Effector memory CD4-positive, alpha-beta T cell (primary cell): Measurements from ENCODE around the gene RNF13.
"Not testable (repeated sequence)": the region's sequence is repeated elsewhere in the genome, so short reads cannot be mapped to it uniquely, and the experiment has no call there.

Source experiments
- DNase-seq, 3 donors: peaks; one replicate each; pipeline ENCODE4 v3.0.0-alpha.2; 2020
- H3K27ac ChIP-seq: 2 replicates; pipeline ENCODE4 v1.7.0; 2013; ENCODE audit warnings: mild to moderate bottlenecking, low read length, moderate library complexity; ENCODE audit not compliant: insufficient read depth, poor library complexity, severe bottlenecking
- H3K27me3 ChIP-seq: replicated peaks from 2 replicates; pipeline ENCODE4 v1.7.0; 2013; ENCODE audit warnings: mild to moderate bottlenecking, low read length; ENCODE audit not compliant: insufficient read depth, control insufficient read depth, poor library complexity, severe bottlenecking
- H3K36me3 ChIP-seq: 2 replicates; pipeline ENCODE4 v1.7.0; 2013; ENCODE audit warnings: mild to moderate bottlenecking, low read length, moderate library complexity; ENCODE audit not compliant: control insufficient read depth, insufficient read depth
- H3K4me1 ChIP-seq: 2 replicates; pipeline ENCODE4 v1.7.0; 2013; ENCODE audit warnings: low read length, mild to moderate bottlenecking; ENCODE audit not compliant: control insufficient read depth, insufficient read depth, poor library complexity, severe bottlenecking
- H3K4me3 ChIP-seq: 2 replicates; pipeline ENCODE4 v1.7.0; 2013; ENCODE audit warnings: low read length, low read depth, mild to moderate bottlenecking; ENCODE audit not compliant: insufficient read depth, poor library complexity, severe bottlenecking
- H3K9me3 ChIP-seq: 2 replicates; pipeline ENCODE4 v1.7.0; 2013; ENCODE audit warnings: mild to moderate bottlenecking, low read length, moderate library complexity; ENCODE audit not compliant: control insufficient read depth

The RNF13 gene

DNA sequence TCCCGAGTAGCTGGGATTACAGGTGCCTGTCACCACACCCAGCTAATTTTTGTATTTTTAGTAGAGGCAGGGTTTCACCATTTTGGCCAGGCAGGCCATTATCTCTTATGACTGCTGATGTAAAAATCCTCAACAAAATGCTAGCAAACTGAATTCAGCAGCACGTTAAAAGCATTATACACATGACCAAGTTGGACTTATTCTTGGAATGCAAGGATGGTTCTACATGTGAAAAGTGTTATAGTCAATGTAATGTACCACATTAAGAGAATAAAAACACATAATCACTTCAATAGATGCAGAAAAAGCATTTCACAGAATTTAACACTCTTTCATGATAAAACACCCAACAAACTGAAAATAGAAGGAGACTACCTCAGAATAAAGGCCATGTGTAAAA is 20.2 kb downstream of the RNF13 start:
- Histone ChIP-seq H3K27ac (no peak overlapping the region), H3K27me3 (no peaks in the 10 kb centered on the region), H3K36me3 (no peaks in the 10 kb centered on the region), H3K4me1 (no peaks in the 10 kb centered on the region), H3K9me3 (peaks cover 11% of the 10 kb centered on the region), H3K4me3 (no peak overlapping the region)
- DNase-seq, result no peak

DNA sequence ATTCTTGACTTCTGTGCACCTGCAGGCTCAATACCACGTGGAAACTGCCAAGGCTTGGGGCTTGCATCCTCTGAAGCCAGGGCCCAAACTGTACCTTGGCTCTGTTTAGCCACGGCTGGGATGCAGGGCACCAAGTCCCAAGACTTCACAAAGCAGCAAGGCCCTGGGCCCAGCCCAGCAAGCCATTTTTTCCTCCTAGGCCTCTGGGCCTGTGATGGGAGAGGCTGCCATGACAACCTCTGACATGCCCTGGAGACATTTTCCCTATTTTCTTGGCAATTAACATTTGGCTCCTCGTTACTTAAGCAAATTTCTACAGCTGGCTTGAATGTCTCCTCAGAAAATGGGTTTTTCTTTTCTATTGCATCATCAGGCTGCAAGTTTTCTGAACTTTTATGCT is 25.5 kb downstream of the RNF13 start:
- DNase-seq, H3K36me3 ChIP-seq, H3K9me3 ChIP-seq, H3K27ac ChIP-seq, H3K27me3 ChIP-seq, H3K4me3 ChIP-seq, H3K4me1 ChIP-seq: not testable (repeated sequence)

GRCh38 chr3:149839469-149839868 is 26.5 kb downstream of the RNF13 start:
- H3K36me3 ChIP-seq, DNase-seq, H3K4me1 ChIP-seq, H3K27me3 ChIP-seq, H3K4me3 ChIP-seq, H3K9me3 ChIP-seq, H3K27ac ChIP-seq: not testable (repeated sequence)

- Histone ChIP-seq H3K36me3 (no peaks in the 10 kb centered on the region), H3K9me3 (no peaks in the 10 kb centered on the region), H3K27ac (no peak overlapping the region), H3K27me3 (no peaks in the 10 kb centered on the region), H3K4me1 (no peaks in the 10 kb centered on the region), H3K4me3 (no peak overlapping the region)
- no peak for DNase-seq
These were observed 26.9 kb downstream of the RNF13 start for GRCh38 chr3:149839896-149840295.

- Histone ChIP-seq H3K27ac (no peak overlapping the region), H3K9me3 (no peaks in the 10 kb centered on the region), H3K36me3 (peaks cover 6% of the 10 kb centered on the region), H3K27me3 (no peaks in the 10 kb centered on the region), H3K4me3 (no peak overlapping the region), H3K4me1 (no peaks in the 10 kb centered on the region)
- DNase-seq, result no peak
These were observed 30.5 kb downstream of the RNF13 start for GRCh38 chr3:149843502-149843901.

- DNase-seq, result no peak
- Histone ChIP-seq H3K27me3 (no peaks in the 10 kb centered on the region), H3K4me1 (no peaks in the 10 kb centered on the region), H3K9me3 (no peaks in the 10 kb centered on the region), H3K4me3 (no peak overlapping the region), H3K27ac (no peak overlapping the region), H3K36me3 (peaks cover 8% of the 10 kb centered on the region)
These were observed 31.1 kb downstream of the RNF13 start for GRCh38 chr3:149844091-149844490.

DNA sequence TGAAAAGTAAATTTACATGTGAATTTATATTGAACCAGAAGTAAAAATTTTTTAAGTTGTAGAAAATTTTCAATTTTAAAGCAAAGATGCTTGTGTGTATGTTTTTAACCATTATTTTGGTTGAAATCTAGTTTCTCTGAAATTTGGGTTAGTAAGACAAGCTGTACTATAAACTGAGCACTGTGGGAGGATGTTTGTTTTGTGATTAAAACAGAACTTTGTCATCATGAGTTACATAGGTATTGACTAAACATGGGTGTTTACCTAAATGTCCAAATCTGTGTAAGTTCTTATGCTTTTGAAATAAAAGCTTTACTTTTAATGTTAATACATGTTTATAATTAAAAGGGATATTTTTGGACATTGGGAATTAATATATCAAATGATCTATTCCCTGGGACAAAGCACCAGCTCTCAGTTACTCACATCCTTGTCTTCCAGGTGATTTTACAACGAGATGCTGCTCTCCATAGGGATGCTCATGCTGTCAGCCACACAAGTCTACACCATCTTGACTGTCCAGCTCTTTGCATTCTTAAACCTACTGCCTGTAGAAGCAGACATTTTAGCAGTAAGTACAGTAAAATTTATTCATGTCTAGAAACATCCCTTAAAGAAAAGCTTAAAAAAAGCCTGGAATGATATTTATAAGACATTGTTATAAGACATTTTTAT is 32.7 kb downstream of the RNF13 start:
- Histone ChIP-seq H3K27ac (no peak overlapping the region), H3K4me1 (no peaks in the 10 kb centered on the region), H3K4me3 (no peak overlapping the region), H3K36me3 (peaks cover 11% of the 10 kb centered on the region), H3K27me3 (no peaks in the 10 kb centered on the region), H3K9me3 (no peaks in the 10 kb centered on the region)
- DNase-seq, result no peak

DNA sequence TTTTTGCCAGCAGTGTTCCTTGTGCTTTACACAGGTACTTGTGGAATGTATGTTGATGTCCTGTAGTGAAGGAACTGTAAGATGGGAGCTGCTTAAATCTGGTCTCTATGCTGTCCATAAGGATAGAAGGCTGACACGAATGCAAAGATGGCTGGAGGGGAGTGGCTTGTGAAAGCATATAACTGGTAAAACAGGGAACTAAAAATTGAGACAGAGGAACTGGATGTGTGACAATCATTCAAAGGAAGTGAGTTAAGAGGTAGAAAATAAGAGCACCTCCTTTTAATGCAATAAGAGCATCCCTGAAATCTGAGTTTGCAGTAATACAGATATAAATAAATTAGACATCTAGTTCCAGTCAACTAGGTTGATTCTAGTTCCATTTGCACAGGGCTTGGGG is 35.2 kb downstream of the RNF13 start:
- no peak overlapping the region for H3K4me3 ChIP-seq
- H3K4me1 ChIP-seq, result no peaks in the 10 kb centered on the region
- peaks cover 17% of the 10 kb centered on the region for H3K36me3 ChIP-seq
- no peaks in the 10 kb centered on the region for H3K9me3 ChIP-seq
- no peaks in the 10 kb centered on the region for H3K27me3 ChIP-seq
- DNase-seq, result no peak
- H3K27ac ChIP-seq, result no peak overlapping the region

DNA sequence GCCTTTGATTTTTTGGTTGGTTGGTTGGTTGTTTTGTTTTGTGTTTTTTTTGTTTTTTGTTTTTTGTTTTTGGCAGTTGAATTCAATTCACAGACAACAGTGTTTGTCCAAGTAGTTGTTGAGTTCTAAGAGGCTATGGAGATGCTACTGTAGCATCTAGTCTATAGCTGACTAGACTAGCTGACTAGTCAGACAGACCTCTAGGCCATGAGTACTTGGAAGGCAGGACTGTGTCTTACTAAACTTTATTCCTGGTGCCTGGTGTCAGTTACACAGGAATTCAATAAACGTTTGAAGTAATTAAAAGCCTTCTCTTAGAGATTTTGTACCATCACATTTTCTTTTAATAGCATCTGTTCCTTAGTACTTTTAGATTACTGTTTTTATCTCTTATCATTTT is 35.7 kb downstream of the RNF13 start:
- Histone ChIP-seq H3K27me3 (no peaks in the 10 kb centered on the region), H3K9me3 (no peaks in the 10 kb centered on the region), H3K36me3 (peaks cover 17% of the 10 kb centered on the region), H3K27ac (no peak overlapping the region), H3K4me1 (no peaks in the 10 kb centered on the region), H3K4me3 (no peak overlapping the region)
- DNase-seq, result no peak

DNA sequence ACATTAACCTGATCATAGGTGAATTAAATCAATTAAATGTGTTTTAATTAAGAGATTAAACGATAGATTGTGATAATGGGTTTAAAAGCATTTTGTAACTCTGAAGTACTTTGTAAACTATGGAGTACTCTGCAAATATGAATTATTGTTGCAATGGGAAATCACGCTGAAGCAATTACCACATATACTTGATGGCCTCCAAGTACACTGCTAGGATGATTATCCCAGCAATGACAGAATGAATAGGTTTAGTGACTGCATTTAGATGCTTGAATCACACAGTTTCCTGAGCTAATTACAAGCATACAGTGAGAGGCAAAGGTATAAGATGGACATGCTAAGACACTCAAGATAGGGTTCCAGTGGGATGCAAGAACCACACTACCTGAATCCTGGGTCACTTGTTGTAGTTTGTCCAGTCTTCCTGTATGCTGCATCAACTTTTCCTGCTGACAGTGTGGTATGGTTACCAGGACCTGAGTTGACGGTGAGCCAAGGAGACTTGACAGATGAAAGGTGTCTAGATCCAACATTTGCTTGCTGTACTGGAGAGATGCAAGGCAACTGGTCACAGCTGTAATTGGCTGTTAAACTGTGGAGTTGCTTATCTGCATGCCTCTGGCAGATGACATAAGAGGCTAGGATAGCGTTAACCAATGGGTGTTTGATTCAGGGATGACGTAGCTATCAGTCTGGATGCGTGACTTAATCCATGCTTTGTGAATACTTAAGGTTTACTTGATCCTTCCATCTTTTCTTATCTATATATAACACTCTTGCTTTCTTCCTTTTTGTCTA is 38.0 kb downstream of the RNF13 start:
- Histone ChIP-seq H3K36me3 (peaks cover 30% of the 10 kb centered on the region), H3K27me3 (no peaks in the 10 kb centered on the region), H3K27ac (no peak overlapping the region), H3K9me3 (no peaks in the 10 kb centered on the region), H3K4me3 (no peak overlapping the region), H3K4me1 (no peaks in the 10 kb centered on the region)
- DNase-seq, result no peak
